ENCODE measurements around the gene SPECC1.
"Not testable (repeated sequence)": the region's sequence is repeated elsewhere in the genome, so short reads cannot be mapped to it uniquely, and the experiment has no call there.

SPECC1 gene

DNA sequence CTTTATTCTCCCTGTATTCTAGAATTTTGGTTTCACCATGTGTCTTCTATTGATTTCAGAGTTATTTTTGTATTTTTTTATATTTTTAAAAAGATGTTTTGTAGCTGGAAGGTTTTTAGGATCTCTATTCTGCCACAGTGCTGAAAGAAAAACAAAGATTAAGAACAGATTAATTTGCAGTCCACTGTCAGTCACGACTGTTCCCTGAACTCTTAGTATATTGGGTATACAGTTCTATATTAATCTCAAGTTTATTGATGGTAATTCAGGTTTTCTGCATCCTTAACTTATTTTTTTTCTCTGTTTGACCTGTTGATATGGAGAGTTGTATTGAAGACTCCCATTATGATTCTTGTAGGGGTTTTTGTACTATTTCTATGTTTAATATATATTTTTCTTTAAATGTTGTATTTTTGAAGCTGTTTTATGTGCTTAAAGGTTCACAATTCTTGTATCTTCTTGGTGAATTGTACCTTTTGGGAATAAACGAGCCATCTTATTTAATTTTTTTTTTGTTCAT is 2.9 kb downstream of the SPECC1 start:
- no peak for DNase-seq

GRCh38 chr17:20016475-20016992 is 7.4 kb downstream of the SPECC1 start:
- not testable (repeated sequence) for DNase-seq

DNA sequence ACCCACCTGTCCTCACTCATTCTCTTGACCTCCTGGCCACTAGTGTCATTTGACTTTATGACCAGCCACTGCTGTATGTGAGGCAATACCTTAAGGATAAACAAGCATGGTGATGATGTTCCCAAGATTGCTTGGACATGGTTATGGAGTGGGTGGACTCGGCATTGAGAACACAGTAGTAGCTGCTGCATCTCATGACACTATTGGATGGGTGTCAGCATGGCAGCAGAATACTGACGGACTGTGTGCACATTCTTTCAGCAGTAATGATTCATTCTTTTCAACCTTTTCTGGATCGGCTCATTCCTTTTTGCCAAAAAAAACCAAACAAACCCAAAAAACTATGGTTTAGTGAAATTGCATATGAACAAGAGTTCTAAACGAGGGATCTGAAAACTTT is 13.5 kb downstream of the SPECC1 start:
- no peak for DNase-seq

DNA sequence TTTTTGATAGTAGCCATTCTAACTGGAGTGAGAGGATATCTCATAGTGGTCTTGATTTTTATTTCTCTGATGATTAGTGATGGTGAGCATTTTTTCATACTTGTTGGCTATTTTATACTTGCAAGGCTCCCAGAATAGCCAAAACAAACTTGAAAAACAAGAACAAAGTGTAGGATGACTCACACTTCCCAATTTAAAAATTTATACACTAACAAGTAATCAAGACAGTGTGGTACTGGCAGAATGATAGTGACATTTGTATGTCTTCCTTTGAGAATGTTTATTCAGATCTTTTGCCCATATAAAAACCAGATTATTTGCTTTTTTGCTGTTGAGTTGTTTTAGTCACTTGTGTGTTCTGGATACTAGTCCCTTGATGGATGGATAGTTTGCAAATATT is 17.8 kb downstream of the SPECC1 start:
- DNase-seq, result no peak

GRCh38 chr17:20028443-20028842 is 19.3 kb downstream of the SPECC1 start:
- DNase-seq, result no peak

- no peak for DNase-seq
Observed at GRCh38 chr17:20032636-20033035, 23.5 kb downstream of the SPECC1 start.

- DNase-seq, result no peak
Observed at GRCh38 chr17:20033415-20033814, 24.3 kb downstream of the SPECC1 start.

DNA sequence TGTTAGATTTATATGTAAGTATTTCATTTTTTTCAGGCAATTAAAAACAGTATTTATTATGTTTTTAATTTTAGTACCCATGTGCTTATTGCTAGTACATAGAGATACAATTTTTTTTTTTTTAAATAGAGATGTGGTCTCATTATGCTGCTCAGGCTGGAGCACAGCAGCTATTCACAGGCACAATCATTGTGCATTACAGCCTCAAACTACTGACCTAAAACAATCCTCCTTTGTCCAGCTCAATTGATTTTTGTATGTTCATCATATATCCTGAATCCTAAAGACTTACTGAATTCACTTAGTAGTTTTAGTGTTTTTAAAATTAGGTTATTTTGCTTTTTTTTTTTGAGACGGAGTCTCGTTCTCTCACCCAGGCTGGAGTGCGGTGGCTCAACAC is 26.3 kb downstream of the SPECC1 start:
- DNase-seq, result no peak

DNA sequence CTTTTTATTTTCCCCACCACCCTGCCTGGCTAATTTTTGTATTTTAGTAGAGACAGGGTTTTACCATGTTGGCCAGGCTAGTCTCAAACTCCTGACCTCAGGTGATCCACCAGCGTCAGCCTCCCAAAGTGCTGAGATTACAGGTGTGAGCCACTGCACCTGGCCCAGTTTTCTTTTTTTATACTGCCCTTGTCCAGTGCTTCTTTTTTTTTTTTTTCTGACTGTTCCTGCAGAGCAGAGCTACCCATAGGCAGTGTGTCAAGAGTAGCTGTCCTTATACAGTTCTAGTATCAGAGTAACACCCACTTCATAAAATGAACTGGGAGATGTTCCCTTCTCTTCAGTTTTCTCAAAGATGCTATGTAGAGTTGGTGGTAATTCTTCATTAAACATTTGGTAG is 28.1 kb downstream of the SPECC1 start:
- DNase-seq, result not testable (repeated sequence)

- DNase-seq, result no peak
Observed at GRCh38 chr17:20039037-20039436, 29.9 kb downstream of the SPECC1 start.

DNA sequence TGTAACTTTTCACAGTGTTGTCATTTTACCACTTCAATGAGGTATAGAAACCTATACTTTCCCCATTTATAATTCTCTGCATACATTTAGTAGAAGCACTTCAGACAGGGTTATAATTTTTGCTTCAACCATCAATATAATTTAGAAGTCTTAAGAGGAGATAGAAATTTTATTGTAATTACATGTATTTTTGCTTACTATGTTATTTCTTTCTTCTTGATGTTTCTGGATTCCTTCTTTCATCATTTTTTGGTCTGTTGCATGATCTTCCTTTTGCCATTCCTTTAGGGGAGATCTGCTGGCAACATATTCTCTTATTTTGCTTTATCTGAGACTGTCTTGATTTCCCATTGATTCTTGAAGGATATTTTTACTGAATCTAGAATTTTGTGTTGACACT is 31.1 kb downstream of the SPECC1 start:
- DNase-seq, result no peak

- no peak for DNase-seq
Observed at GRCh38 chr17:20043021-20043420, 33.9 kb downstream of the SPECC1 start.

- no peak for DNase-seq
Observed at GRCh38 chr17:20045476-20045875, 36.3 kb downstream of the SPECC1 start.

GRCh38 chr17:20046629-20047028 is 37.5 kb downstream of the SPECC1 start:
- no peak for DNase-seq

DNA sequence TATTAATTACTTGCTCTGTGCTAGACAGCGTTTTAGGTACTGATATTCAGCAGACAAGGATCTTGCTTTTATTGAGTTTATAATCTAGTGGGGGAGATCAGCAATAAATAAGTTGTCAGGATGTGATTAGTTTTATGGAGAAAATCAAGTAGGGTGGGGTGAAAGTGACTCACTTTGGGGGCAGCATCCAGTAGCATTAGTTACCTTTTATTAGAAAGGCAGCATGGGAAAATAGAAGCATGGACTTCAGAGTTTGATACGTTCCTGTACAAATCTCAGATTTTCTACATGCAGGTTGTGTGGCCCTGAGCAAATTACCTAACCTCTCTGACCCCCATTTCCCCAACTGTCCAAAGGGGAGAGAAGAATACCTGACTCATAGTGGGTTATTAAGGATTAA is 42.5 kb downstream of the SPECC1 start:
- no peak for DNase-seq

DNA sequence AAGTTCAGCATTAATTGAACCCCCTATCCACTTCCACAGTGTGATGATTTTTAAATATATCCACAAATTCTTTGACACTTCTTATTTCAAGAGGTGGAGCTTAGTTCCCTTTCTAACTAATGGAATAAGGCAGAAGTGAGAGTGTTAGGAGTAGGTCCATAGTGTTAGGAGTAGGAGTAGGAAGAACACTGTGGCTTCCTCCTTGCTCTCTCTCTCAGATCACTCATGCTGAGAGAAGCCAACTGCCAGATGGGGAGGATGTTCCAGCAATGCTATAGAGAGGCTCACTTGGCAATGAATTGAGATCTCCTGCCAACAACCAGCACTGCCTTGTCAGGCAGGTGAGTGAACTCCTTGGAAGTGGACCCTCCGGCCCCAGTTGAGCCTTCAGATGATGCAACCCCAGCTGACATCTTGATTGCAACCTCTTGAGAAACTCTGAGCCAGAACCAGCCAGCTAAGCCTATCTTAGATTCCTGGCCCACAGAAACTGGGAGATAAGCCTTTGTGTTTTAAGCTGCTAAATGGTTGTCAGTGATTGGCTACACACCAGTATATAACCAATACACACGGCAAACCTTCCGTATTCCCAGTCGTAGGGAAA is 44.3 kb downstream of the SPECC1 start:
- no peak for DNase-seq

GRCh38 chr17:20059728-20060188 is 50.6 kb downstream of the SPECC1 start:
- DNase-seq, result no peak

GRCh38 chr17:20063665-20064648 is 54.8 kb downstream of the SPECC1 start:
- peak; percentile 83 for DNase-seq

GRCh38 chr17:20066253-20066652 is 57.1 kb downstream of the SPECC1 start:
- DNase-seq, result no peak

DNA sequence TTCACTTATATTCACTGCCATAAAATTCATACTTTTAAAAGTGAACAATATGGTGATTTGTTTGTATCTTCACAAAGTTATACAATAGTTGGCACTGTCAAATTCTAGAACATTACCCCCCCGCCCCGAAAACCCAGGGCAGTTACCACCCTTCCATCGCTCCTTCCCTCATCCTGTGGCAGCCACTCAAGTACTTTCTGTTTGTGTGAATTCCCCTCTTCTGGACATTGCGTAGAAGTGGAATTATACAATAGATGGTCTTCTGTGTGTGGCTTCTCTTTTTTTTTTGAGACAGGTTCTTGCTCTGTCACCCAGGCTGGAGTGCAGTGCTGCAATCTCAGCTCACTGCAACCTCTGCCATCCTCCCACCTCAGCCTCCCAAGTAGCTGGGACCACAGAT is 58.6 kb downstream of the SPECC1 start:
- DNase-seq, result no peak

DNA sequence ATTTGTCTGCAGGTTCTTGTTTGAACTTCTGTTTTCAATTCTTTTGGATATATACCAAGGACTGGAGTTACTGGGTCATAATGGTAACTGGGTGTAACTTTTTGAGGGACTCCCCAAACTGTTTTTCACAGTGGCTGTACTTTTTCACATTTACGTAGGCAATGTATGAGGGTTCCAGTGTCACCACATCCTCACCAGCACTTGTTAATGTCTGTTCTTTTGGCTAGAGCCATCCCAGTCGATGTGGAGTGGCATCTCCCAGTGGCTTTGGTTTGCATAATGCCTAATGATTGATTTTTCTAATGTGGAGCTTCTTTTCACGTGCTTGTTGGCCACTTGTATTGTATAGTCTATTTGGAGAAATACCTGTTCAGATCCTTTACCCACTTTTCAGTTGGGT is 59.3 kb downstream of the SPECC1 start:
- no peak for DNase-seq

- no peak for DNase-seq
Observed at GRCh38 chr17:20071824-20072691, 62.9 kb downstream of the SPECC1 start.

- DNase-seq, result peak; percentile 53
Observed at GRCh38 chr17:20072692-20072992, 63.5 kb downstream of the SPECC1 start.
